CD14-positive monocyte (primary cell): ENCODE results near the gene IGF1R. TPM values are rescaled to one million over a fixed set of nuclear protein-coding genes. Genes with fewer than 3 reads are reported as not detected.

Source experiments
- DNase-seq, 3 donors: peaks; one replicate each; pipeline ENCODE4 v3.0.0-alpha.2; 2011 to 2022
- H2AFZ ChIP-seq: 2 replicates; pipeline ENCODE4 v1.6.0; 2012; ENCODE audit warnings: mild to moderate bottlenecking, low read depth, low read length, inconsistent platforms; ENCODE audit not compliant: insufficient read depth, poor library complexity, severe bottlenecking
- H3K27ac ChIP-seq, 2 donors: 1 replicate in 1 of 2; 2 replicates in 1 of 2; pipeline ENCODE4 v1.5.1; 2012 to 2013; ENCODE audit warnings: low read length in 2 of 2, control low read depth in 1 of 2, inconsistent platforms in 1 of 2, low read depth in 1 of 2, mild to moderate bottlenecking in 1 of 2
- H3K27me3 ChIP-seq, 2 donors: one replicate each; pipeline versions ENCODE4 v1.6.0 to v1.6.1; 2011 to 2013; ENCODE audit warnings: low read length in 2 of 2; ENCODE audit not compliant: control insufficient read depth in 2 of 2, insufficient read depth in 2 of 2
- H3K36me3 ChIP-seq, 2 donors: replicated peaks in 1 of 2; 1 replicate in 1 of 2; 2 replicates in 1 of 2; pipeline versions ENCODE4 v1.5.1 to v1.6.1; 2012 to 2013; ENCODE audit warnings: low read length in 2 of 2, control low read depth in 1 of 2, inconsistent platforms in 1 of 2, mild to moderate bottlenecking in 1 of 2; ENCODE audit not compliant: insufficient read depth in 2 of 2, control insufficient read depth in 1 of 2
- H3K4me1 ChIP-seq, 2 donors: 1 replicate in 1 of 2; 2 replicates in 1 of 2; pipeline versions ENCODE4 v1.5.1 to v1.6.1; 2012 to 2013; ENCODE audit warnings: low read length in 2 of 2, control low read depth in 1 of 2, inconsistent platforms in 1 of 2, mild to moderate bottlenecking in 1 of 2, moderate library complexity in 1 of 2; ENCODE audit not compliant: insufficient read depth in 2 of 2, control insufficient read depth in 1 of 2
- H3K4me2 ChIP-seq: replicated peaks from 2 replicates; pipeline ENCODE3; 2012; ENCODE audit warnings: low read length, moderate library complexity, mild to moderate bottlenecking; ENCODE audit not compliant: poor library complexity, severe bottlenecking; ENCODE audit errors: extremely low read depth
- H3K4me3 ChIP-seq, 3 experiments: fragments of 200-600 bp in 1 of 3; sonication (generic) in 1 of 3; replicated peaks in 1 of 3; 1 replicate in 2 of 3; 2 replicates in 1 of 3; pipeline ENCODE4 v1.5.1; 2011 to 2013; ENCODE audit warnings: low read length in 3 of 3, mild to moderate bottlenecking in 3 of 3, control low read depth in 2 of 3, low read depth in 2 of 3, inconsistent platforms in 1 of 3, moderate library complexity in 1 of 3
- H3K79me2 ChIP-seq: 2 replicates; pipeline ENCODE4 v1.6.0; 2012; ENCODE audit warnings: mild to moderate bottlenecking, control low read depth, inconsistent platforms, low read length, moderate library complexity; ENCODE audit not compliant: insufficient read depth
- H3K9ac ChIP-seq: 2 replicates; pipeline ENCODE4 v1.6.0; 2017; ENCODE audit warnings: low read length, mild to moderate bottlenecking; ENCODE audit not compliant: insufficient read depth, poor library complexity, severe bottlenecking
- H3K9me3 ChIP-seq, 2 donors: replicated peaks in 1 of 2; 1 replicate in 1 of 2; 2 replicates in 1 of 2; pipeline versions ENCODE4 v1.5.1 to v1.6.1; 2012 to 2013; ENCODE audit warnings: low read length in 2 of 2, control low read depth in 1 of 2; ENCODE audit not compliant: control insufficient read depth in 1 of 2, insufficient read depth in 1 of 2
- H4K20me1 ChIP-seq: 2 replicates; pipeline ENCODE4 v1.6.0; 2012; ENCODE audit warnings: mild to moderate bottlenecking, low read length, control low read depth, moderate library complexity; ENCODE audit not compliant: insufficient read depth
- H3K27ac Mint-ChIP-seq, 7 donors: one replicate each; pipeline ENCODE4 v1.8.0; 2020; ENCODE audit warnings: mild to moderate bottlenecking in 7 of 7, mixed read lengths in 7 of 7, moderate library complexity in 6 of 7, inconsistent platforms in 2 of 7
- H3K27me3 Mint-ChIP-seq, 3 donors: one replicate each; pipeline ENCODE4 v1.8.0; 2021 to 2022; ENCODE audit warnings: low read depth in 3 of 3, mild to moderate bottlenecking in 3 of 3, mixed read lengths in 3 of 3, moderate library complexity in 3 of 3, inconsistent platforms in 1 of 3
- H3K36me3 Mint-ChIP-seq, 2 donors: one replicate each; pipeline ENCODE4 v1.8.0; 2020; ENCODE audit warnings: mixed read lengths in 2 of 2, inconsistent platforms in 1 of 2, mild to moderate bottlenecking in 1 of 2
- H3K4me1 Mint-ChIP-seq: one replicate; pipeline ENCODE4 v1.8.0; 2020; ENCODE audit warnings: mild to moderate bottlenecking, mixed read lengths
- H3K4me3 Mint-ChIP-seq, 2 donors: one replicate each; pipeline ENCODE4 v1.8.0; 2020; ENCODE audit warnings: mild to moderate bottlenecking in 2 of 2, mixed read lengths in 2 of 2, moderate library complexity in 1 of 2
- H3K9me3 Mint-ChIP-seq, 7 donors: one replicate each; pipeline ENCODE4 v1.8.0; 2020 to 2022; ENCODE audit warnings: mixed read lengths in 7 of 7, mild to moderate bottlenecking in 6 of 7, moderate library complexity in 6 of 7, inconsistent platforms in 2 of 7
- WGBS: methylation state at CpG from one replicate; pipeline ENCODE4 v1.1.5; 2013; ENCODE audit warnings: missing lambda C conversion rate; ENCODE audit not compliant: insufficient coverage; 5-methylcytosine and 5-hydroxymethylcytosine counted together
- intact Hi-C, 2 donors: fragments of 100-400 bp; cut with micrococcal nuclease; formaldehyde crosslinking; loops; one replicate each; pipeline versions ENCODE4 v1.15.0 to v1.15.1; 2023
- polyA plus RNA-seq, 3 donors: library from polyadenylated mRNA; depleted of rRNA in 1 of 3; unstranded in 2 of 3; stranded (reverse) in 1 of 3; fragments of 300-500 nt in 2 of 3; fragments of >200 nt in 1 of 3; fragmentation: Illumina TruSeq in 2 of 3; gene quantifications; 1 replicate in 2 of 3; 2 replicates in 1 of 3; pipeline ENCODE4 v1.2.3, GENCODE V29; 2012 to 2021
- TF ChIP-seq, protein P1 (sequence below): fragments of 200-600 bp; IDR thresholded peaks from one replicate; pipeline ENCODE4 v1.8.0; 2022; ENCODE audit warnings: antibody characterized with exemption, mild to moderate bottlenecking

Gene IGF1R
- polyA plus RNA-seq, 3 donors, result 0.35 to 4.9 (median 0.67) TPM

DNA sequence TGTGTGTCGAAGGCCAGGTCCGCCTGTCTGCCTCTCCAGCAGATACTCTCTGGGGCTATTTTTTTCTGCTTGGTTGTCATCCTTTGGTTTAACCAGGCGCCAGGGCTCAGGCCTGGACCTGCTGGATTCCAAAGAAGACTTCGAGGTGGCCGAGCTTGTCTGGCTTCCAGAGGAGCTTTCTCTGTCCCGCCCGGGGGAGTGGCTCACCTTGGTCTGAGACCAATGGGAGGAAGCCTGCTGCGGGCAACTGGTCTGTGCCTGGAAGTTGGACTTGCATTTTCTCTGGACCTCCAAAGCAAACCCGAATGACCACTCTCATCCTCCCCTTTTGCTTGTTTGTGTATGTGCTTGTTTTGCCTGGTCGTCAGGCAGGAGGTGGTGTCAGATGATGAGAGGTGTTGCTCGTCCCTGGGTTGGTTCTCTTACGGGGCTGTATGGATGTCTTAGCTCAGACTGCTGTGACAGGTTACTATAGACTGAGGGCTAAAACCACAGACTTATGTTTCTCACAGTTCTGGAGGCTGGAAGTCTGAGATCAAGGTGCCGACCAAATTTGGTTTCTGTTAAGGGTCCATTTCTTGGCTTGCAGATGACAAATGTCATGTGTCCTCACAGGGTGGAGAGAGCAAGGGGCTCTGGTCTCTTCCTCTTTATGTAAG is 19.3 kb downstream of the IGF1R start:
- H3K9ac ChIP-seq, result no peak overlapping the region
- no peaks in the 10 kb centered on the region for H3K27me3 ChIP-seq
- H2AFZ ChIP-seq, result no peak overlapping the region
- intact Hi-C loops, result no loop called here
- H3K36me3 ChIP-seq, result no peaks in the 10 kb centered on the region
- Mint-ChIP-seq H3K9me3 (peaks cover 0 to 3% (median 0%) of the 10 kb centered on the region in 7 donors), H3K27ac (no peak overlapping the region), H3K4me1 (peaks cover 34% of the 10 kb centered on the region), H3K4me3 (no peak overlapping the region), H3K36me3 (peaks cover 0 to 5% of the 10 kb centered on the region in 2 donors), H3K27me3 (peaks cover 0 to 3% (median 0%) of the 10 kb centered on the region in 3 donors)
- H3K4me2 ChIP-seq, result no peak overlapping the region
- peaks cover 82% of the 10 kb centered on the region for H4K20me1 ChIP-seq
- 95% methylated on average over 10 of the region's 13 CpGs for WGBS
- peaks cover 66% of the 10 kb centered on the region for H3K79me2 ChIP-seq
- TF ChIP-seq, protein P1, sequence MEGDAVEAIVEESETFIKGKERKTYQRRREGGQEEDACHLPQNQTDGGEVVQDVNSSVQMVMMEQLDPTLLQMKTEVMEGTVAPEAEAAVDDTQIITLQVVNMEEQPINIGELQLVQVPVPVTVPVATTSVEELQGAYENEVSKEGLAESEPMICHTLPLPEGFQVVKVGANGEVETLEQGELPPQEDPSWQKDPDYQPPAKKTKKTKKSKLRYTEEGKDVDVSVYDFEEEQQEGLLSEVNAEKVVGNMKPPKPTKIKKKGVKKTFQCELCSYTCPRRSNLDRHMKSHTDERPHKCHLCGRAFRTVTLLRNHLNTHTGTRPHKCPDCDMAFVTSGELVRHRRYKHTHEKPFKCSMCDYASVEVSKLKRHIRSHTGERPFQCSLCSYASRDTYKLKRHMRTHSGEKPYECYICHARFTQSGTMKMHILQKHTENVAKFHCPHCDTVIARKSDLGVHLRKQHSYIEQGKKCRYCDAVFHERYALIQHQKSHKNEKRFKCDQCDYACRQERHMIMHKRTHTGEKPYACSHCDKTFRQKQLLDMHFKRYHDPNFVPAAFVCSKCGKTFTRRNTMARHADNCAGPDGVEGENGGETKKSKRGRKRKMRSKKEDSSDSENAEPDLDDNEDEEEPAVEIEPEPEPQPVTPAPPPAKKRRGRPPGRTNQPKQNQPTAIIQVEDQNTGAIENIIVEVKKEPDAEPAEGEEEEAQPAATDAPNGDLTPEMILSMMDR, result no peak
- H3K4me1 ChIP-seq, result peaks cover 4 to 13% of the 10 kb centered on the region in 2 donors
- H3K4me3 ChIP-seq, result no peak overlapping the region
- H3K27ac ChIP-seq, result no peak overlapping the region
- DNase-seq, result no peak
- no peaks in the 10 kb centered on the region for H3K9me3 ChIP-seq

DNA sequence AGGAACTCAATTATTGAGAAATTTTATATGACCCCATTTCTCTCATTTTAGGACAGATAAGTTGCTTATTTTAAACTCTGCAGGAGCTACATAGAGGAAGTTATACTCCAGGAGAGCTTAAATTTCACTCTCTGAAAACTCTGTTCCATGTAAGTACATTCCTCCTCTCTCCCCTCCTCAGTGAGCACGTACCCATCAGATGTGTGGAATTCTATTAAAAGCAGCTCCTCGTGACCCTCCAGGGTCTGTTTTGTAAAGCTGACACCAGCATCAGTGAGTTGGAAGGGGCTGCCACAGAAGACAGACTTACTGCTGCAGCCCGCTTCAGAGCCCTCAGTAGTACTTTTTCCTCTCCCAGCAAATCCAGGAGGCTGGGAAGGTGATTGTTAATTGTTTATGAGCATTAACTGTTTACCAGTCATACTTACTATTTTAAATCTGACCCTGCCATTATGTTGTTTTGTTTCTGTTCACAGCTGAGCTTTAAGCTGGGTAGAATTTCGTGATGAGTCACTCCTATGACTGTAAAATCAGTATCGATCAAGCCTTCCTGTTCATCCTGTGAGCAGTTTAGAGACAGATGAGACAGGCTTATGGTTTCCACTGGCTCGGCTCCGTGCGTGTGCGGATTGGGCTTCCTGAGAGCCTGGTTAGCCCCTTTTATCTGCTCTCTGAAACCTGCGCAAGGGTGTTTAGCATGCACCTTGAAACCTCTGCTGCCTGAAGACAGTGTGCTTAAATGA is 20.4 kb downstream of the IGF1R start:
- H2AFZ ChIP-seq, result no peak overlapping the region
- H3K9me3 ChIP-seq, result no peaks in the 10 kb centered on the region
- H3K9ac ChIP-seq, result no peak overlapping the region
- peaks cover 82% of the 10 kb centered on the region for H4K20me1 ChIP-seq
- H3K4me1 ChIP-seq, result peaks cover 4 to 13% of the 10 kb centered on the region in 2 donors
- Mint-ChIP-seq H3K4me1 (peaks cover 34% of the 10 kb centered on the region), H3K9me3 (peaks cover 0 to 3% (median 0%) of the 10 kb centered on the region in 7 donors), H3K36me3 (peaks cover 0 to 5% of the 10 kb centered on the region in 2 donors), H3K27ac (no peak overlapping the region), H3K4me3 (no peak overlapping the region), H3K27me3 (peaks cover 0 to 3% (median 0%) of the 10 kb centered on the region in 3 donors)
- intact Hi-C loops, result no loop called here
- H3K4me3 ChIP-seq, result no peak overlapping the region
- peaks cover 63% of the 10 kb centered on the region for H3K79me2 ChIP-seq
- TF ChIP-seq, protein P1, result no peak
- no peak for DNase-seq
- no peak overlapping the region for H3K4me2 ChIP-seq
- 0% methylated on average over 1 of the region's 10 CpGs for WGBS
- no peaks in the 10 kb centered on the region for H3K27me3 ChIP-seq
- H3K36me3 ChIP-seq, result no peaks in the 10 kb centered on the region
- no peak overlapping the region for H3K27ac ChIP-seq
